Thoracic aorta (tissue), 2 donors: ENCODE measurements around the gene TIMP1. TPM values are rescaled to one million over a fixed set of nuclear protein-coding genes. Genes with fewer than 3 reads are reported as not detected.

ENCODE experiments used
- ATAC-seq: fragments of 150-250 bp; one replicate; pipeline ENCODE4 v1.8.0; 2017; ENCODE audit warnings: low read depth; ENCODE audit not compliant: insufficient number of reproducible peaks, low FRiP score
- DNase-seq: peaks from one replicate; pipeline ENCODE4 v3.0.0-alpha.2; 2020; ENCODE audit warnings: low spot score
- H3K27ac ChIP-seq, 2 donors: fragments of 200-600 bp; sonication (generic); 1 replicate in 1 of 2; 2 replicates in 1 of 2; pipeline ENCODE4 v1.5.1; 2016; ENCODE audit warnings: mild to moderate bottlenecking in 2 of 2, moderate library complexity in 2 of 2
- H3K27me3 ChIP-seq: fragments of 200-600 bp; sonication (generic); replicated peaks from 2 replicates; pipeline ENCODE4 v1.6.0; 2016; ENCODE audit warnings: mild to moderate bottlenecking; ENCODE audit not compliant: insufficient read depth
- H3K36me3 ChIP-seq: fragments of 200-600 bp; sonication (generic); one replicate; pipeline ENCODE4 v1.5.1; 2016
- H3K4me1 ChIP-seq, 2 donors: fragments of 200-600 bp; sonication (generic); 1 replicate in 1 of 2; 2 replicates in 1 of 2; pipeline versions ENCODE4 v1.5.1 to v1.6.0; 2016; ENCODE audit warnings: low read depth in 2 of 2, mild to moderate bottlenecking in 1 of 2; ENCODE audit not compliant: control insufficient read depth in 1 of 2
- H3K4me3 ChIP-seq: fragments of 200-600 bp; sonication (generic); 2 replicates; pipeline ENCODE4 v1.5.1; 2016; ENCODE audit warnings: mild to moderate bottlenecking
- H3K9me3 ChIP-seq: fragments of 200-600 bp; sonication (generic); 2 replicates; pipeline ENCODE4 v1.5.1; 2016
- CTCF ChIP-seq: fragments of 200-600 bp; sonication (generic); IDR thresholded peaks from one replicate; pipeline ENCODE4 v1.5.1; 2019; ENCODE audit warnings: antibody characterized with exemption
- total RNA-seq, 2 donors: library from RNA; depleted of rRNA; stranded (reverse); fragments of >200 nt; gene quantifications; one replicate each; pipeline versions ENCODE4 v1.1.0 to v1.2.3, GENCODE V29; 2016

TIMP1 gene
- total RNA-seq, 2 donors from 2014 or later = 635 to 1,379 TPM

GRCh38 chrX:47573341-47574075 lies 8.7 kb upstream of the TIMP1 start:
- no peak for TF ChIP-seq CTCF
- Histone ChIP-seq H3K36me3 (peaks cover 3% of the 10 kb centered on the region), H3K4me3 (peak overlapping the region; percentile 56), H3K27me3 (no peaks in the 10 kb centered on the region), H3K27ac (peak overlapping the region in 1 of 2 donors; percentile 27), H3K9me3 (no peaks in the 10 kb centered on the region), H3K4me1 (peaks cover 0 to 23% of the 10 kb centered on the region in 2 donors)
- ATAC-seq = no peak
- no peak for DNase-seq

GRCh38 chrX:47574076-47574546 lies 8.1 kb upstream of the TIMP1 start:
- Histone ChIP-seq H3K4me1 (peaks cover 0 to 23% of the 10 kb centered on the region in 2 donors), H3K27ac (peak overlapping the region in 1 of 2 donors; percentile 27), H3K36me3 (peaks cover 3% of the 10 kb centered on the region), H3K27me3 (no peaks in the 10 kb centered on the region), H3K4me3 (peak overlapping the region; percentile 56), H3K9me3 (no peaks in the 10 kb centered on the region)
- no peak for ATAC-seq
- DNase-seq = no peak
- TF ChIP-seq CTCF = no peak

GRCh38 chrX:47574547-47575301 lies 7.5 kb upstream of the TIMP1 start:
- Histone ChIP-seq H3K27ac (peak overlapping the region in 1 of 2 donors; percentile 27), H3K9me3 (no peaks in the 10 kb centered on the region), H3K4me3 (peak overlapping the region; percentile 56), H3K36me3 (peaks cover 3% of the 10 kb centered on the region), H3K4me1 (peaks cover 0 to 23% of the 10 kb centered on the region in 2 donors), H3K27me3 (no peaks in the 10 kb centered on the region)
- no peak for TF ChIP-seq CTCF
- DNase-seq (no peak), ATAC-seq (no peak)

DNA sequence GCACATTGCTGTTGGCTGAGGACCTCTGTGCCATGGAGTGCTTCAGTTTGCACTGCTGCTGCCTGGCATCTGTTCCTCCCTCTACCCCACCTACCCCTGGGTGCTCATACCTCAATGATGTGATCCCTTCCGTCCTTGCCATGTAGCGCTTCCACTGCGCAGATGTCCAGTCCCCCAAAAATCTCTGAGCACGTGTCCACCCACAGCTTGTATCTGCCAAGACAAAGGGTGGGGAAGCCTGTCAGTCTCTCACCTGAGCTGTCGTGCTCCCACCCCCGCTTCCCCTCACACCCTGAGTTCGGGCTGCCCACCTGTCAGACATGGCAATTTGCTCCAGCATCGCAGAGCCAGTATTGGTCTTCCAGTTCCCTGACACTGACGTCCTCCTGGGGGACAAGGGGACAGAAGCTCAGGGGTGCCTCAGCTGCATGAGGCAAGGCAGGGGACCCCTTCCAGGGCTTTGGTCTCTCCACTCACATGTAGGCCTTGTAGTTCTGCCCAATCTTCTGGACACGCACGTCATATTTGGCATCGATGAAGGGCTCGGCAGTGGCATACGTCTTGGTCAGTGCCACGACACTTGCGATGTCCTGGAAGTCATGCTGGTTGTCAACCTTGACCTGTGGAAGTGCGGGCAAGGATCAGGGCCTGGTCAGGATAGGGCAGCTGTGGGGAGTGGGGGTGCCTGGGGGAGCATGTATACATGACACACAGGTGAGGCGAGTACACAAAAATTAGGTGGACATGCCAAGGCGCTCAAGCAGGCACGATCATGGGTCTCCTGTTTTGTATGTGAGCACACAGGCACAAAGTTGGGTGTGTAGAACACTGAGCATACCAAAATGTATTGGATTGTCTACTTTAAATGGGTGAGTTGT lies 6.0 kb upstream of the TIMP1 start:
- Histone ChIP-seq H3K36me3 (peaks cover 3% of the 10 kb centered on the region), H3K27ac (no peak overlapping the region), H3K27me3 (no peaks in the 10 kb centered on the region), H3K4me1 (peaks cover 0 to 23% of the 10 kb centered on the region in 2 donors), H3K4me3 (no peak overlapping the region), H3K9me3 (no peaks in the 10 kb centered on the region)
- TF ChIP-seq CTCF = no peak
- DNase-seq (no peak), ATAC-seq (no peak)
